SJSA1 (cell line): Measurements from ENCODE around the gene THSD7A. TPM values are rescaled to one million over a fixed set of nuclear protein-coding genes. Genes with fewer than 3 reads are reported as not detected.

Experiments used
- DNase-seq, 2 experiments: peaks; one replicate each; pipeline ENCODE4 v3.0.0-alpha.2; 2015 to 2020; ENCODE audit warnings: low spot score in 2 of 2, low read depth in 1 of 2
- H3K27ac ChIP-seq: fragments of 250-450 bp; sonication (Bioruptor Pico); 2 replicates; pipeline ENCODE4 v1.5.1; 2020; ENCODE audit warnings: mild to moderate bottlenecking, moderate library complexity
- H3K27me3 ChIP-seq: fragments of 250-450 bp; sonication (Bioruptor Pico); replicated peaks from 2 replicates; pipeline ENCODE4 v1.5.1; 2020; ENCODE audit warnings: mild to moderate bottlenecking, moderate library complexity
- H3K36me3 ChIP-seq: fragments of 250-450 bp; sonication (Bioruptor Pico); 2 replicates; pipeline ENCODE4 v1.5.1; 2020; ENCODE audit warnings: mild to moderate bottlenecking
- H3K4me1 ChIP-seq: fragments of 250-450 bp; sonication (Bioruptor Pico); replicated peaks from 2 replicates; pipeline ENCODE4 v1.6.1; 2021; ENCODE audit warnings: mild to moderate bottlenecking
- H3K4me3 ChIP-seq: fragments of 250-450 bp; sonication (Bioruptor Pico); 2 replicates; pipeline ENCODE4 v1.5.1; 2020; ENCODE audit warnings: mild to moderate bottlenecking
- H3K9me3 ChIP-seq: fragments of 250-450 bp; sonication (Bioruptor Pico); replicated peaks from 2 replicates; pipeline ENCODE4 v1.5.1; 2020; ENCODE audit warnings: mild to moderate bottlenecking
- total RNA-seq: library from RNA; depleted of rRNA; stranded (reverse); fragments of >200 nt; shearing (Covaris generic); gene quantifications from 2 replicates; pipeline ENCODE4 v1.2.3, GENCODE V29; 2014

The THSD7A gene
- total RNA-seq, 1 experiment from 2014 or later: not detected

GRCh38 chr7:11489280-11489679, 342.7 kb downstream of the THSD7A start:
- no peak overlapping the region for H3K4me3 ChIP-seq
- no peak for DNase-seq
- no peaks in the 10 kb centered on the region for H3K36me3 ChIP-seq
- no peaks in the 10 kb centered on the region for H3K27me3 ChIP-seq
- no peaks in the 10 kb centered on the region for H3K9me3 ChIP-seq
- no peaks in the 10 kb centered on the region for H3K4me1 ChIP-seq
- no peak overlapping the region for H3K27ac ChIP-seq

- H3K36me3 ChIP-seq: no peaks in the 10 kb centered on the region
- H3K9me3 ChIP-seq: no peaks in the 10 kb centered on the region
- H3K27ac ChIP-seq: no peak overlapping the region
- H3K27me3 ChIP-seq: no peaks in the 10 kb centered on the region
- no peak for DNase-seq
- H3K4me1 ChIP-seq: no peaks in the 10 kb centered on the region
- H3K4me3 ChIP-seq: no peak overlapping the region
These were observed 345.7 kb downstream of the THSD7A start for GRCh38 chr7:11486271-11486670.

DNA sequence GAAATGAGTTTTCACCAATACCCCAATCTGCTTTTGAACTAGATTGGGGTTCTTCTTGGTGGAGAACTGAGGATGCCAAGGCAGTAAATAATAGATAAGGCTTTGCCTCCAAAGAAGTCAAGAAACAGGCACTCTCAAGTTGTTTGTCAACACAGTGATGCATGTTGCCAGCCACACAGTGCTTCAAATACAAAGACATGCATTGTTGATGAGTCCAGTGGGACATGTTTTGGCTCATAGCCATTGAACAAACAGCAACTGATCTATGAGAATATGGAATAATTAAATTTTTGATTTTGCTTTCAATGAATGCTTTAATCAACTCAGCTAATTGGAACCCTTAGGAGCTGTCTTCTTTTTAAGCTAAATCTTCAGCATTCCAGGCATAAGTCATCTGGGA, 346.4 kb downstream of the THSD7A start:
- H3K9me3 ChIP-seq: no peaks in the 10 kb centered on the region
- no peak overlapping the region for H3K4me3 ChIP-seq
- H3K27me3 ChIP-seq: no peaks in the 10 kb centered on the region
- no peak overlapping the region for H3K27ac ChIP-seq
- no peaks in the 10 kb centered on the region for H3K4me1 ChIP-seq
- no peak for DNase-seq
- H3K36me3 ChIP-seq: no peaks in the 10 kb centered on the region

DNA sequence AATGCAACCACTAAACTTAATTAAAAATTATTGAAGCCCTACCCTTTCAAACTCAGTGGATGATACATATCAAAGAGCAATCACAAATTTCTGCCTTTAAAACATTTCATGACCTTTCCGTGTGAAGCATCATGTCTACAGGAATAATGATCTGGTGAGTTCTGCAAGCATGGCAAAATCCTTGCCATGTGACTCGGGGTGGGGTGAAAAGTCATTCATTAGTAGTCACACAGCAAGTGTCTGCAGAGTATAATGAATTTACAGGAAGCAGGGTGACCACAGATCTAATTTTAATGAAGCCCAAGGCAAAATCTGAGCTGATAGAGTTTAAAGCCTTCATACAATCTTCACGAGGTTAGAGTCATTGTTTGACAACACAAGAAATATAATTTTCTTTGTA, 351.9 kb downstream of the THSD7A start:
- Histone ChIP-seq H3K36me3 (no peaks in the 10 kb centered on the region), H3K4me1 (no peaks in the 10 kb centered on the region), H3K9me3 (no peaks in the 10 kb centered on the region), H3K27me3 (no peaks in the 10 kb centered on the region), H3K4me3 (no peak overlapping the region), H3K27ac (no peak overlapping the region)
- DNase-seq: no peak

- no peaks in the 10 kb centered on the region for H3K27me3 ChIP-seq
- H3K27ac ChIP-seq: no peak overlapping the region
- H3K4me1 ChIP-seq: no peaks in the 10 kb centered on the region
- H3K36me3 ChIP-seq: no peaks in the 10 kb centered on the region
- DNase-seq: no peak
- no peak overlapping the region for H3K4me3 ChIP-seq
- H3K9me3 ChIP-seq: no peaks in the 10 kb centered on the region
These were observed 353.1 kb downstream of the THSD7A start for GRCh38 chr7:11478882-11479281.

DNA sequence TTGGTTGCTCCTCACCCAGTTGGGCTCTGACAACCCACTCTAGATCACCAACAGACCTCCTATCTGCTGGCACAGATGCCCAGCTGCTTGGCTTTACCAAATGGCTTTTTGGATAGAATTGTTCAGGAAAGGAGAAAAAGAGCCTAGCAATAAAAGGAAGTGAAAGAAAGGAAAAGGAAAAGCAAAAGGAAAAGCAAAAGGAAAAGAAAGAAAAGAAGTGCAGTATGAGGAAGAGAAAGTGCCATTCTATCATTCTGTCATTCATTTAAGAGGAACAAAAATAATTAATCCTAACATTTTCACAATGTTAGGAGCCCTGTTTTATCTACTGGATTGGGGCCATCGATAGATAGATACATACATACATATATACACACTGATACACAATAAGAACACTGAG, 353.6 kb downstream of the THSD7A start:
- Histone ChIP-seq H3K27ac (no peak overlapping the region), H3K36me3 (no peaks in the 10 kb centered on the region), H3K4me3 (no peak overlapping the region), H3K9me3 (no peaks in the 10 kb centered on the region), H3K27me3 (no peaks in the 10 kb centered on the region), H3K4me1 (no peaks in the 10 kb centered on the region)
- DNase-seq: no peak

- DNase-seq: no peak
- Histone ChIP-seq H3K4me3 (no peak overlapping the region), H3K9me3 (no peaks in the 10 kb centered on the region; the same call in 1 of the 2 replicates), H3K27me3 (no peaks in the 10 kb centered on the region), H3K27ac (no peak overlapping the region), H3K4me1 (no peaks in the 10 kb centered on the region), H3K36me3 (no peaks in the 10 kb centered on the region)
These were observed 357.0 kb downstream of the THSD7A start for GRCh38 chr7:11474902-11475585.

- Histone ChIP-seq H3K27ac (no peak overlapping the region), H3K27me3 (no peaks in the 10 kb centered on the region), H3K36me3 (no peaks in the 10 kb centered on the region), H3K9me3 (no peaks in the 10 kb centered on the region; the same call in 1 of the 2 replicates), H3K4me3 (no peak overlapping the region), H3K4me1 (no peaks in the 10 kb centered on the region)
- DNase-seq: no peak
These were observed 358.1 kb downstream of the THSD7A start for GRCh38 chr7:11473807-11474424.

GRCh38 chr7:11473220-11473619, 358.8 kb downstream of the THSD7A start:
- Histone ChIP-seq H3K4me1 (no peaks in the 10 kb centered on the region), H3K27me3 (no peaks in the 10 kb centered on the region), H3K9me3 (no peaks in the 10 kb centered on the region; the same call in 1 of the 2 replicates), H3K4me3 (no peak overlapping the region), H3K27ac (no peak overlapping the region), H3K36me3 (no peaks in the 10 kb centered on the region)
- no peak for DNase-seq

- DNase-seq: no peak
- no peaks in the 10 kb centered on the region for H3K36me3 ChIP-seq
- no peaks in the 10 kb centered on the region; the same call in 1 of the 2 replicates for H3K9me3 ChIP-seq
- no peak overlapping the region for H3K27ac ChIP-seq
- H3K4me3 ChIP-seq: no peak overlapping the region
- no peaks in the 10 kb centered on the region for H3K27me3 ChIP-seq
- H3K4me1 ChIP-seq: no peaks in the 10 kb centered on the region
These were observed 359.4 kb downstream of the THSD7A start for GRCh38 chr7:11472646-11473045.

GRCh38 chr7:11471255-11471654, 360.7 kb downstream of the THSD7A start:
- H3K4me3 ChIP-seq: no peak overlapping the region
- no peak overlapping the region for H3K27ac ChIP-seq
- no peaks in the 10 kb centered on the region for H3K27me3 ChIP-seq
- no peaks in the 10 kb centered on the region for H3K36me3 ChIP-seq
- no peaks in the 10 kb centered on the region; the same call in 1 of the 2 replicates for H3K9me3 ChIP-seq
- DNase-seq: no peak
- no peaks in the 10 kb centered on the region for H3K4me1 ChIP-seq

GRCh38 chr7:11469028-11469745, 362.8 kb downstream of the THSD7A start:
- no peaks in the 10 kb centered on the region; the same call in 1 of the 2 replicates for H3K9me3 ChIP-seq
- H3K27ac ChIP-seq: no peak overlapping the region
- H3K36me3 ChIP-seq: no peaks in the 10 kb centered on the region
- H3K4me3 ChIP-seq: no peak overlapping the region
- DNase-seq: no peak
- no peaks in the 10 kb centered on the region for H3K4me1 ChIP-seq
- H3K27me3 ChIP-seq: no peaks in the 10 kb centered on the region

- Histone ChIP-seq H3K27me3 (no peaks in the 10 kb centered on the region), H3K4me1 (no peaks in the 10 kb centered on the region), H3K36me3 (no peaks in the 10 kb centered on the region), H3K9me3 (no peaks in the 10 kb centered on the region), H3K4me3 (no peak overlapping the region), H3K27ac (no peak overlapping the region)
- no peak for DNase-seq
These were observed 365.4 kb downstream of the THSD7A start for GRCh38 chr7:11466517-11467105.

DNA sequence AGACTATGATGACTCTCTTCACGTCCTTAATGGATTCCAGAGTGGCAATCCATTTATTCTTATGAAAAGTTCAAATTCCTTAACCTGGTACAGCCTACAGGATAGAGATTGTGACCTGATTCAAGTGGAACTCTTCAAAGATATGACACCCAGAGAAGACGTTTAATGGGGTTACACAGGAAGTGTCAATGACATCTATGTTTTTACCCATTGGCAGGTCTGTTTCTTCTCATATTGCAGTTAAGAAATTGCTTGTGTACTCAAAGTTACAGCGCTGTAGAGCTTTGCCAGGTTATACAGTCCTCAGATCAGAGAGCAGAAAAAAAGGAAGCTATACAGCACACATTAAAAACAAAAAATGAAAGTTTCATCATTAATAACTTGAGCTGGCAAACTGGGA, 367.4 kb downstream of the THSD7A start:
- no peak overlapping the region for H3K27ac ChIP-seq
- no peak overlapping the region for H3K4me3 ChIP-seq
- H3K9me3 ChIP-seq: no peaks in the 10 kb centered on the region
- no peaks in the 10 kb centered on the region for H3K27me3 ChIP-seq
- no peaks in the 10 kb centered on the region for H3K36me3 ChIP-seq
- no peak for DNase-seq
- H3K4me1 ChIP-seq: no peaks in the 10 kb centered on the region
